GM19468 (cell line): ENCODE results near the gene SSX2IP.
"Not testable (repeated sequence)": the region's sequence is repeated elsewhere in the genome, so short reads cannot be mapped to it uniquely, and the experiment has no call there.

Experiments used
- ATAC-seq: cut with Tn5 transposase; IDR thresholded peaks from one replicate; pipeline ENCODE4 v1.9.1; 2021; ENCODE audit warnings: mild to moderate bottlenecking, moderate library complexity, moderate number of reproducible peaks; ENCODE audit not compliant: unreplicated experiment; ENCODE audit errors: extremely low read depth

SSX2IP gene

DNA sequence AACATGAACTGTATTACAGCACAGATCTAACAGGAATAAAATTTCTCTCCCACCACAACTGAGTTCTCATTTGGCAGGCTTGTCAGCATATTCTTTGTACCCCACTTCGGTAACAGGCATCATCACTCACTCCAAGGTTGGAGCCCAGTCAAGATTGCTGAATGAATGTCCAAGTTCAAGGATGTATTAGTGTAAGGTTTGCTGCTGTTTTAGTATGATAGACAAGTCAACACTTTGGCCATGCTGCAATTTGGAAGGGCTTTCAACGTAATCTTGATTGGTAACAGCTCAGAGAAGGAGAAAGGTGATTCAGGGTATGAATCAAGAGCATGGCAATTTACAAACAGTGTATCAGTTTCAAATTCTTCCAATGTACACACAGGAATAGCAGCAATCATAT lies 6.8 kb downstream of the SSX2IP start:
- ATAC-seq = no peak

GRCh38 chr1:84682047-84682446 lies 8.2 kb downstream of the SSX2IP start:
- ATAC-seq = no peak

DNA sequence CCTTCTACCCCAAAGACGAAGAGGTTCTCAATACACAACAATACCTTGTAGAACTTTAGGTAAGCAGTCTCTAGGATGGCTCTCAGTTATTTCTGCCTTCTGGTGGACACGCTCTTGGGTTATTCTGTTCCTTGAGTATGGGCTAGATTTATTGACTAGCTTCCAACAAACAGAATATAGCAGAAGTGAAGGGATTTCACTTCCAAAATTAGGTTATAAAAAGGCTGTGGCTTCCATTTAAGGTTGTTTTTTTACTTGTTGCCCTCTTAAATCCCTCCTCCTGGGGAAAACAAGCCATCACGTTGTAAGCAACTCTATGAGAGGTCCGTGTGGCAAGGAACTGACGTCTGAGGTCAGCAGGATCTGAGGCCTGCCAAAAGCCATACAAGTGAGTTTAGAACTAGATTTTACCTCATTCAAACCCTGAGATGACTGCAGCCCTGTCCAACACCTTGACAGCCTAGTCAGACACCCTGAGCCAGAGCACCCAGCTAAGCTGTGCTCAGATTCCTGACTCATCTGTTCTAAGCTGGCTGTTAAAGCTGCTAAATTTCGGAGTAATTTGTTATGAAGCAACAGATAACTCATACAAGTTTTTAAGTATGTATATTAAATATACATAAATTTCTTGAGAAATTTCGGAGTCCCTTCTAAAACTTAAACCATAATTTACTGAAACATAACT lies 12.7 kb downstream of the SSX2IP start:
- no peak for ATAC-seq

DNA sequence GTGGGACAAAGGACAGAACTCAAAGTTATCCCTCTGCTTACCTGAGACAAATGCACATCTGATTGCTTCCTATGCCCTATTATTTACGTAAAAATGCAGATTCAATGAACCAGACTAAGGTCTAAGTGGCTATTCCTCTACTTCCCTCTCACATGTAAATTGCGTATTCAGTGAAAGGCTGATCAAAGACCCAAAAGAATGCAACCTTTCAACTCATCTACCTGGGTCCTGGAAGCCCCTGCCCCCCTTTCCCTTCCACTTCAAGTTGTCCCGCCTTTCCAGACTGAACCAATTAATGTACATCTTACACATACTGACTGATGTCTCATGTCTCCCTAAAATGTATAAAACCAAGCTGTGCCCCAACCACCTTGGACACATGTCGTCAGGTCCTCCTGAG lies 14.6 kb downstream of the SSX2IP start:
- ATAC-seq = no peak

DNA sequence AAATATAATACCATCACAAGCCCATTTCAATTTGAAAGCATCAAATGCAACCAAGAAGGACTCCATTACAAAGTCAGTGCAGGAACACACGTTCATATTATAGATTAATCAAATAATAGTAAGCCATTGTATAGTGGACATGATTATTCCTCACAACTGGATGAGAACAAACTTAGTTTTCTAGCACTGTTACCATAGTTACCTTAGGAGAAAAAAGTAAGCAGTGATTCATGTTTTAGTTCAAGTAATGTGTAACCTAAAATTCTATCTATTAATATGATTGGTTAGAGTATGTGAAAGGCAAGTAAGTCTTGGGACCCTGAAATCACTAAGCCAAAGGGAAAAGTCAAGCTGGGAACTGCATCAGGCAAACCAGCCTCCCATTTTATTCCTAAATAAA lies 15.2 kb downstream of the SSX2IP start:
- no peak for ATAC-seq

DNA sequence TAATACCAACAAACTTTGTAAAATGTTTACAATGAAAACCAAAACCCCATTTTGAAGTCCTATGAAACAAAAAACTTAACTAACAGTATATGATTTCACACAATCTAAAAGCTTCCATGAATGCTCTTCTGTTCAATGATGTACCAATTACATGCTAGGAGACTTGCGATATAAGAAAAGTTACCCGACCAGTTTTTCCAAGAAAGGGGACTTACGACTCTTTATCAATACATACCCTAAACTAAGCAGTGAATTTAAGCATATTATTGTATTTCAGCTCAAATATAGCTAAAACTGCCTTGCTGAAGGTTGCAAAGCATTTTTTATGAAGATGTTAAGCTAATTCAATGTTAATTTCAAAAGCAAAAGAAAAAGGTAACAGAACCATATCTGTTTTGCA lies 15.6 kb downstream of the SSX2IP start:
- ATAC-seq = no peak

- no peak for ATAC-seq
Measured at GRCh38 chr1:84674021-84674420, 16.2 kb downstream of the SSX2IP start.

DNA sequence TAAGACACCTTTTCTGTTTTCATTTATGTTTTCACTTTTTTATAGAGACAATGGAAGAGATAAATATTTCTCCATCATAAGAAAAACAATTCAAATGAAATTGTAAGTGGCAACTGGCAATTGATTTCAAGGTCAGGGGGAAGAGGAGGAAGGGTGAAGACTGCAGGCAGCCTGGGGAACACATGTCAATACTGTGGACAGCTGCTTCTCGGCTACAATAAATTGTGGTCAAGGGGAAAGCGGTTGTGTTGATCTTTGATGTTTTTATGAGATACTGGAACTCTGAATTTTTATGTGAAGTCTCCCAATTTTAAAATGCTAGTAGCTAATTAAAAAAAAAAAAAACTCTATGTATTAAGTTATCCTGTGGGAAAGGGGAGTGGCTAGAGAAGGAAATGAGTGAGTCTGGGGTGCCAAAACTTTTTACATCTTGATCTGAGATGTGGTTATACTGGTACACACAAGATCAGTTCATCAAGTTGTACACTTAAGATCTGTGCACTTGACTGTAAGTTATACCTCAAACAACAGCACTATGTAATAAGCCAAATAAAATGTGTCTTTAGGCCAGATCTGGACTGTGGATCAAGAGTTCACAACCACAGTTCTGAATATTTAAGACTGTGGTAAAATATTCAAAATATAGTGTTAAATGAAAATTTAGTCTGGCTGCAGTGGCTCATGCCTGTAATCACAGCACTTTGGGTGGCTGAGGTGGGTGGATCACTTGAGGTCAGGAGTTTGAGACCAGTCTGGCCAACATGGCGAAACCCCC lies 18.0 kb downstream of the SSX2IP start:
- no peak for ATAC-seq

GRCh38 chr1:84669831-84670230 lies 20.4 kb downstream of the SSX2IP start:
- ATAC-seq = no peak

- ATAC-seq = no peak
Measured at GRCh38 chr1:84668185-84668584, 22.1 kb downstream of the SSX2IP start.

GRCh38 chr1:84665703-84666317 lies 24.5 kb downstream of the SSX2IP start:
- ATAC-seq = no peak

DNA sequence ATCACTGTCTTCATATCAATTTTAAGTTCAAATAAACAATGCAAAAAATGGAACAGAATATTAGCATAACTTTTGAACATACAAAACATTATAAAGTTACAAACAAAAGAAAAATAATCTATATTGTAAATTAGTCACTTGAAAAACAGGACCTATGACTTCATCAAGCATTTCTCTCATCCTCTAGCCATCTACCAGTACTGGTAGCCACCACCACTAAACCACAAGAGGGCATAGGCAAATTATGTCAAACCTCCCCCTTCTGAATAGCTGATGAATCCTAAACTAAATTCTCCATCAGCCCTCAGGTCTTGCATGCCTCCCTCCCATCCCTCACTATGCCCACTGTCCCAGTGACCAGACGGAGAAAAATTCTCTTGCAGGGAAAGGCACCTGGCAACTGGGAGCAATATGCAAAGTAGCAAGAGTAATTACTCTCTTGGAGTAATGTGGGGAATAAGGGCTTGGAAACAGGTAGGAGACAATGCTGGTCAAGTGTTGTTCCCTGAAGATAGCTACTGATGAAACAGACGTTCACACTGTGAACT lies 37.1 kb downstream of the SSX2IP start:
- no peak for ATAC-seq

- no peak for ATAC-seq
Measured at GRCh38 chr1:84644472-84644871, 45.8 kb downstream of the SSX2IP start.

DNA sequence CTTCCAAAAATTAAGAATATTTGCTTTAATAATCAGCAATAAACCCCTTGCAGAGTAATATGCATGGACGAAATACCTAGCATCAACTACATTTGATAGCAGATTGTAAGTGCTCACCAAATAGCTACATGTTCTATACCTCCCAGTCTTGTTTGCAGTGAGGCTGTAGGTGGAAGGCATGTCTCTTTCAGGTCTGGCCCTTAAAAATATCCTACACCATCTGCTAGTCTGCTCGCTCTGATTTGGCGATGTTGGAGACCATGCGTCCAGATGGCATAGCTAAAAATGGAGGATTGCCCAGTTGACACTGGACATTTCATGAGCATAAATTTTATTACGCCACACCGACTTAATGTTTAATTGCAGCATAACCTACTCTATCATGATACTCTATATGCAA lies 47.1 kb downstream of the SSX2IP start:
- ATAC-seq = no peak

DNA sequence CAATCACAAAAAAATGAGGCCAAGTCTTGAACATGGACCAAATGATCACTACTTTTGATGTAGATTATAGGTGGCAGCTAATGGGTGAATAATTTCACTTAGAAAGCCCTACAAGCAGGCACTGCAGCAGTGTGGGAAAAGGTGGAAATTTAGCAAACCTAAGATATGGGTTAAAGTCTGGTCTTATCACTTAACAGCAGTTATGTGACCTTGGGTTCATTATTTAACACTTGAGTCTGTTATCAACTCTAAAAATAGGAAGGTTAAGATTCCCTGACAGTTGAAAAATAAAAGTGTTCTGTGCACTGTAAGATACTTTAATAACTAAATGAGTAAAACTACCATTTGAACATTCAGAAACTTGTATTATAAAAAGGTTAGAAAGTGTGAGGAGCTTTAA lies 47.5 kb downstream of the SSX2IP start:
- no peak for ATAC-seq

DNA sequence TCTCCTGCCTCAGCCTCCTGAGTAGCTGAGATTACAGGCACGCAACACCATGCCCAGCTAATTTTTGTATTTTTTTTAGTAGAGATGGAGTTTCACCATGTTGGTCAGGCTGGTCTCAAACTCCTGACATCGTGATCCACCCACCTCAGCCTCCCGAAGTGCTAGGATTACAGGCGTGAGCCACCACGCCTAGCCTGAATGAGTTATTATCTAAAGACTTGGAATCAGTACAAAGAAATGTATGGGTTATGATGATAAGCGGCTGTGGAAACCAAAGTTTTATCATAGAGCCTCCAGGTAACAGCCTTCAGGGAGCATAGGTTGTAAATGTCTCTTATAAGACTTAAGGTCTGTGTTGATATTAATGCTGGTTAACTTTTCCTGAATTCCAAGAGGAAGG lies 50.5 kb downstream of the SSX2IP start:
- ATAC-seq = not testable (repeated sequence)

GRCh38 chr1:84635429-84635828 lies 54.8 kb downstream of the SSX2IP start:
- ATAC-seq = no peak

DNA sequence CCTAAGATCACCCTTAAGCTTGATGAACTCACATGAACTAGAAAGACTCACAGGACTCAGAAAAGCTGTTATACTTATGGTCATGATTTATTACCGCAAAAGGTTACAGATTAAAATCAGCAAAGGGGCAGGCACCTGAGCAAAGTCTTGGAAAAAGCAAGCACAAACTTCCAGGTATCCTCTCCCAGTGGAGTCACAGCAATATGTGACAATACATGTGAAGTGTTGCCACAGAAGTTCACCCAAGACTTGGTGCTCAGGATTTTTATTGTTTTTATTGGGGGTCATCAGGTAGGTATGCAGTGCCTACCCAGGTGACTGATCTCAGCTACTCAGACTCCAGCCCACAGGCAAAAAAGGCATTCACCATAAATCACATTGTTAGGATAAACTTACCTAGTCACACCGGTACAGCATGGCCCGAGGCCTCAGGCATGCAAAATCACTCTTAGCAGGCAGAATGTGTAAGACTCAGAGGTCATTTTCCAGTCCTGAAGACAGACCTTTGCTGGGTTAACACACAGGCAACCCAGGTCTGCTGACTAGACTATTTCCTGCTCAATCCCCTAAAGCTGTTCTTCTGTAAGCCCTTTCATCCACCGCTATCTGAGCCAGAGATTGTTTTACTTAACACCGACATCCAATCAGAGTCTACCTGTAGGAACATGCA lies 55.6 kb downstream of the SSX2IP start:
- no peak for ATAC-seq

DNA sequence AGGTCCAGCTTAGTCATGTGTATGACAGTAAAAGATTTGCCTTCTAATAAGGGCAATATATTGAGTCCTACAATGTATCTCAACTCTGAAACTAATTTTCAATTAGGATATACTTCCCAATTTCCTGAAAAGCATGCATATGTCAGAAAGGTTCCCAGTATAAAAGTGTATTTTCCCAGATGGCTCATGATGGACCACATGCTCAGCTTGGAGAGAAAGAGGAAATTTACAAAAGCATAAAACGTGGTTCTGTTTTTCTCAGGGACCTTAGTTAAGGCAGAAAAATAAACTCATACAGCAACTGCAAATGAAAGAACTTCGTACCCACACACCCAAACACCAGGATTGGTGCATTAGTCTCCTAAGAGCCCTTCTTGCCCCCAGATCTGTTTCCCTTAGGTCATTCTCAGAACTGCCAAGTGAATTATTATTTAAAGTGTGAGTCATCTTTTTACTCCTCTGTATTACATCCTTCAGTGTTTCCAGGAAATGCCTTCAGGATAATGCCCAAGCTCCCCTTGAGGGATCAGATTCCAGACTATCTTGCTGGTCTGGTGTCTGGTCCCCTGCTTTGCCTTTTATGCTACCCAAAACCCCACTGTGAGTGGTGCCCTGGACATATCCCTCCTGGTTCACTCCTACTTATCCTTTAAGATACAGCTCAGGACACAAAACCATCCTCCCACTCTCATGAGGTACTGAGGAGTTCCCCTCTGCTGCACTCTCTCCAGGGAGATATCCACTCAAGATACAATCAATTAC lies 57.4 kb downstream of the SSX2IP start:
- ATAC-seq = no peak

DNA sequence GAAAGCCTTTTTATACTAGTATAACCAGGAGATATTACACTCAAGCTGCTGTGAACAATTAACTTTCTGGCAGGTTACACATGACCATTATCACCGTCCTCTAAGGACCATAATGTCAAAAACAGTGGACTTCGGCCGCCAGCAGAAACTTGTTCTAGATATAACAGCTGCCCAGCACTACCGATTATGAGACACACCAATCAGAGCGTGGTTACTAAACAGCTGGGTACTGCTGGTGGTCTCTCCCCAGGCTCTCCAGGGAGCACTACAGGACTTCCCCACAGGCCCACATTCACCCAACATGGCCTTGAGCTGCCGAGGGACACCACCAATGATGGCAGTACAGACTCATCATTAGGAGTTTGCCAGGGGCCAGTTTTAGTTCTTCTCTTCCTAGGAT lies 58.1 kb downstream of the SSX2IP start:
- ATAC-seq = no peak
